H1 (cell line): Measurements from ENCODE around the gene CTU1. TPM values are rescaled to one million over a fixed set of nuclear protein-coding genes. Genes with fewer than 3 reads are reported as not detected.

Experiments
- CTCF ChIA-PET: fragments of 300-600 bp; sonication (Branson Sonifier 250); formaldehyde crosslinking; loops from one replicate; lab custom pipeline; 2021; ENCODE audit not compliant: partially characterized antibody; lab: Charles Lee
- POLR2A ChIA-PET: fragments of 300-600 bp; sonication (Branson Sonifier 250); formaldehyde crosslinking; loops from one replicate; lab custom pipeline; 2021; ENCODE audit warnings: inconsistent platforms; ENCODE audit not compliant: partially characterized antibody; lab: Charles Lee
- DNase-seq, 2 experiments: peaks; one replicate each; pipeline versions ENCODE4 v3.0.0 to v3.0.0-alpha.2; 2010 to 2022; ENCODE audit warnings: low spot score in 2 of 2, low read depth in 1 of 2, mixed read lengths in 1 of 2
- FAIRE-seq: peaks from 2 replicates; lab custom pipeline; 2011; peaks lifted over from hg19 to GRCh38; lab: Jason Lieb, UNC
- H2AFZ ChIP-seq: 2 replicates; pipeline ENCODE4 v1.8.1; 2012; ENCODE audit warnings: low read length, inconsistent platforms
- H2AK5ac ChIP-seq: 2 replicates; pipeline ENCODE4 v1.6.1; 2013; ENCODE audit warnings: low read depth, low read length
- H2BK120ac ChIP-seq: replicated peaks from 2 replicates; pipeline ENCODE3; 2013; ENCODE audit warnings: low read depth, low read length, inconsistent platforms
- H2BK12ac ChIP-seq: 2 replicates; pipeline ENCODE4 v1.6.1; 2013; ENCODE audit warnings: low read depth, low read length
- H2BK15ac ChIP-seq: 2 replicates; pipeline ENCODE4 v1.6.1; 2013; ENCODE audit warnings: low read length
- H2BK20ac ChIP-seq: 2 replicates; pipeline ENCODE4 v1.6.1; 2013; ENCODE audit warnings: low read length
- H2BK5ac ChIP-seq: 2 replicates; pipeline ENCODE4 v1.6.1; 2013; ENCODE audit warnings: low read depth, low read length
- H3K14ac ChIP-seq: 2 replicates; pipeline ENCODE4 v1.6.1; 2013; ENCODE audit warnings: inconsistent platforms; ENCODE audit not compliant: insufficient read length
- H3K18ac ChIP-seq: 2 replicates; pipeline ENCODE4 v1.6.1; 2013; ENCODE audit warnings: low read length; ENCODE audit errors: extremely low read depth
- H3K23ac ChIP-seq: 2 replicates; pipeline ENCODE4 v1.6.1; 2013; ENCODE audit warnings: inconsistent platforms; ENCODE audit not compliant: insufficient read length
- H3K23me2 ChIP-seq: 2 replicates; pipeline ENCODE4 v1.6.1; 2013; ENCODE audit warnings: low read depth, low read length
- H3K27ac ChIP-seq: 2 replicates; pipeline ENCODE4 v1.6.1; 2011; ENCODE audit warnings: low read depth, low read length, inconsistent platforms
- H3K27me3 ChIP-seq, 4 experiments: replicated peaks in 1 of 4; 1 replicate in 1 of 4; 2 replicates in 3 of 4; pipeline versions ENCODE4 v1.6.1 to v1.8.1; 2011 to 2013; ENCODE audit warnings: low read length in 3 of 4, mild to moderate bottlenecking in 3 of 4, inconsistent platforms in 2 of 4, mixed read lengths in 2 of 4, moderate library complexity in 1 of 4; ENCODE audit not compliant: control insufficient read depth in 3 of 4, insufficient read depth in 3 of 4; ENCODE audit errors: extremely low read depth in 1 of 4
- H3K36me3 ChIP-seq, 4 experiments: 2 replicates each; pipeline versions ENCODE4 v1.6.1 to v1.8.1; 2011 to 2013; ENCODE audit warnings: mild to moderate bottlenecking in 4 of 4, low read length in 3 of 4, moderate library complexity in 2 of 4, control low read depth in 1 of 4, inconsistent platforms in 1 of 4; ENCODE audit not compliant: insufficient read depth in 4 of 4, control insufficient read depth in 2 of 4
- H3K4ac ChIP-seq: replicated peaks from 2 replicates; pipeline ENCODE3; 2013; ENCODE audit warnings: low read length, low read depth, mixed read lengths, inconsistent platforms; ENCODE audit not compliant: insufficient read length
- H3K4me1 ChIP-seq, 4 experiments: replicated peaks in 1 of 4; 1 replicate in 1 of 4; 2 replicates in 3 of 4; pipeline versions ENCODE4 v1.6.1 to v1.8.1; 2011 to 2013; ENCODE audit warnings: low read length in 3 of 4, inconsistent platforms in 2 of 4, mixed read lengths in 1 of 4; ENCODE audit not compliant: insufficient read depth in 4 of 4, control insufficient read depth in 3 of 4
- H3K4me2 ChIP-seq, 2 experiments: 2 replicates each; pipeline versions ENCODE4 v1.6.1 to v1.8.1; 2011 to 2013; ENCODE audit warnings: low read depth in 2 of 2, low read length in 2 of 2, control low read depth in 1 of 2, inconsistent platforms in 1 of 2, mild to moderate bottlenecking in 1 of 2; ENCODE audit not compliant: insufficient read depth in 1 of 2
- H3K4me3 ChIP-seq, 4 experiments: fragments of 200-600, 300-600 bp in 1 of 4; sonication (generic), shearing (Covaris generic), sonication (Bioruptor Twin) in 1 of 4; 2 replicates each; pipeline versions ENCODE4 v1.5.1 to v1.8.1; 2011 to 2016; ENCODE audit warnings: low read length in 4 of 4, low read depth in 3 of 4, control low read depth in 2 of 4, inconsistent platforms in 2 of 4, mild to moderate bottlenecking in 2 of 4, mixed read lengths in 1 of 4, moderate library complexity in 1 of 4; ENCODE audit not compliant: insufficient read depth in 2 of 4; ENCODE audit errors: extremely low read depth in 1 of 4
- H3K56ac ChIP-seq: replicated peaks from 2 replicates; pipeline ENCODE3; 2013; ENCODE audit warnings: low read depth, mild to moderate bottlenecking, mixed read lengths, low read length, inconsistent platforms; ENCODE audit not compliant: insufficient read length
- H3K79me1 ChIP-seq: 2 replicates; pipeline ENCODE4 v1.6.1; 2013; ENCODE audit warnings: low read depth, low read length, control low read depth
- H3K79me2 ChIP-seq, 2 experiments: 2 replicates each; pipeline versions ENCODE4 v1.6.1 to v1.8.1; 2012 to 2013; ENCODE audit warnings: low read length in 2 of 2, mild to moderate bottlenecking in 2 of 2, inconsistent platforms in 1 of 2; ENCODE audit not compliant: insufficient read depth in 2 of 2, control insufficient read depth in 1 of 2
- H3K9ac ChIP-seq, 4 experiments: replicated peaks in 1 of 4; 1 replicate in 1 of 4; 2 replicates in 3 of 4; pipeline versions ENCODE4 v1.6.1 to v1.8.1; 2011 to 2013; ENCODE audit warnings: low read depth in 3 of 4, low read length in 3 of 4, control low read depth in 2 of 4, mild to moderate bottlenecking in 2 of 4, moderate library complexity in 2 of 4, inconsistent platforms in 1 of 4; ENCODE audit errors: extremely low read depth in 1 of 4
- H3K9me3 ChIP-seq, 2 experiments: 2 replicates each; pipeline versions ENCODE4 v1.6.1 to v1.8.1; 2012 to 2013; ENCODE audit warnings: mild to moderate bottlenecking in 2 of 2, moderate library complexity in 2 of 2, control low read depth in 1 of 2, inconsistent platforms in 1 of 2, low read depth in 1 of 2, low read length in 1 of 2, mixed read lengths in 1 of 2; ENCODE audit not compliant: insufficient read depth in 2 of 2
- H4K20me1 ChIP-seq, 2 experiments: replicated peaks in 1 of 2; 2 replicates each; pipeline versions ENCODE3 to v1.8.1; 2011 to 2013; ENCODE audit warnings: inconsistent platforms in 2 of 2, low read length in 2 of 2, mild to moderate bottlenecking in 1 of 2; ENCODE audit not compliant: insufficient read depth in 2 of 2, control insufficient read depth in 1 of 2
- H4K5ac ChIP-seq: 2 replicates; pipeline ENCODE4 v1.6.1; 2013; ENCODE audit warnings: low read length, low read depth, mixed read lengths, inconsistent platforms; ENCODE audit not compliant: insufficient read length
- H4K8ac ChIP-seq: 2 replicates; pipeline ENCODE4 v1.8.0; 2013; ENCODE audit warnings: mild to moderate bottlenecking, moderate library complexity, low read length, inconsistent platforms; ENCODE audit not compliant: insufficient read depth; ENCODE audit errors: extremely low read depth
- H4K91ac ChIP-seq: replicated peaks from 2 replicates; pipeline ENCODE3; 2013; ENCODE audit warnings: low read length, mixed read lengths, inconsistent platforms; ENCODE audit not compliant: insufficient read length
- CBX8 ChIP-seq: fragments of 300-800, 300-1000 bp; sonication (generic); IDR thresholded peaks from 2 replicates; pipeline ENCODE4 v1.7.1; 2016; ENCODE audit warnings: low read depth, low read length, borderline replicate concordance
- RXRA ChIP-seq: IDR thresholded peaks from 2 replicates; pipeline ENCODE4 v1.6.1; 2011; ENCODE audit warnings: low read depth, mild to moderate bottlenecking, low read length, moderate library complexity; ENCODE audit not compliant: insufficient read depth
- SP2 ChIP-seq: IDR thresholded peaks from 2 replicates; pipeline ENCODE4 v1.6.1; 2012; ENCODE audit warnings: mild to moderate bottlenecking, low read length, inconsistent platforms
- WGBS, 2 experiments: shearing (Covaris generic) in 1 of 2; methylation state at CpG; one replicate each; pipeline versions ENCODE4 v1.1.6 to v1.1.7; 2013 to 2015; ENCODE audit warnings: low lambda C conversion rate in 2 of 2, mixed read lengths in 2 of 2, inconsistent platforms in 1 of 2, low coverage in 1 of 2, missing lambda C conversion rate in 1 of 2; ENCODE audit not compliant: insufficient replicate concordance in 2 of 2, insufficient coverage in 1 of 2, insufficient read length in 1 of 2; ENCODE audit errors: extremely low coverage in 1 of 2, missing lambda C conversion rate in 1 of 2; 5-methylcytosine and 5-hydroxymethylcytosine counted together
- polyA plus RNA-seq, 7 experiments: library from polyadenylated mRNA; depleted of rRNA in 3 of 7; stranded (reverse) in 5 of 7; unstranded in 2 of 7; fragments of >200 nt in 5 of 7; fragments of 200-250 nt in 2 of 7; gene quantifications; 1 replicate in 5 of 7; 2 replicates in 1 of 7; 4 replicates in 1 of 7; pipeline versions ENCODE4 v1.2.1 to v1.2.3, GENCODE V29; 2011 to 2013; ENCODE audit warnings: missing spikeins in 2 of 7, mixed read lengths in 2 of 7
- total RNA-seq: library from RNA; stranded (reverse); fragmentation: NEBNext Ultra II Directional; extraction: Animal tissue kit (Norgen Biotek cat#: 25700); gene quantifications from 2 replicates; pipeline ENCODE4 v1.2.1, GENCODE V29; 2021
- TF ChIP-seq, protein P1 (sequence below): IDR thresholded peaks from 2 replicates; pipeline ENCODE4 v1.6.1; 2012; ENCODE audit warnings: inconsistent platforms

The CTU1 gene
- total and polyA plus RNA-seq, 2 of the 8 experiments (the other 6 are each of a cell fraction or from before 2014, with no cell fraction given): 4.6 to 7.2 TPM

DNA sequence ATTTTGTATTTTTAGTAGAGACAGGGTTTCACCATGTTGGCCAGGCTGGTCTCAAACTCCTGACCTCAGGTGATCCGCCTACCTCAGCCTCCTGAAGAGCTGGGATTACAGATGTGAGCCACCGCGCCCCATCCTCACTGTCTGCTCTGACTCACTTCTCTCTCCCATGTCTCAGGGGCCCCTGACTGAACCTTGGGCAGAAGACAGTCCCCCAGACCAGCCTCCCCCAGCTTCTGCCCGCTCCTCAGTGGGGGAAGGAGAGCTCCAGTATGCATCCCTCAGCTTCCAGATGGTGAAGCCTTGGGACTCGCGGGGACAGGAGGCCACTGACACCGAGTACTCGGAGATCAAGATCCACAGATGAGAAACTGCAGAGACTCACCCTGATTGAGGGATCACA, 21.5 kb upstream of the CTU1 start:
- H3K27me3 ChIP-seq: no peaks in the 10 kb centered on the region; a peak in 1 of 7 replicates
- H4K20me1 ChIP-seq: no peaks in the 10 kb centered on the region
- no peak for FAIRE-seq
- no peak overlapping the region for H3K4me2 ChIP-seq
- H3K4ac ChIP-seq: no peak overlapping the region
- ChIA-PET POLR2A (no interaction called here), CTCF (interaction anchor here (1.1 to 2.0 kb wide), 3 partner anchors 10 to 39 kb away, joined by 3 to 10 read pairs (median 3); no protein-coding TSS in a partner anchor)
- TF ChIP-seq SP2 (no peak), CBX8 (no peak), RXRA (no peak)
- TF ChIP-seq, protein P1, sequence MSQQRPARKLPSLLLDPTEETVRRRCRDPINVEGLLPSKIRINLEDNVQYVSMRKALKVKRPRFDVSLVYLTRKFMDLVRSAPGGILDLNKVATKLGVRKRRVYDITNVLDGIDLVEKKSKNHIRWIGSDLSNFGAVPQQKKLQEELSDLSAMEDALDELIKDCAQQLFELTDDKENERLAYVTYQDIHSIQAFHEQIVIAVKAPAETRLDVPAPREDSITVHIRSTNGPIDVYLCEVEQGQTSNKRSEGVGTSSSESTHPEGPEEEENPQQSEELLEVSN: no peak
- H2BK20ac ChIP-seq: no peak overlapping the region
- no peak overlapping the region for H2BK15ac ChIP-seq
- H3K23me2 ChIP-seq: no peaks in the 10 kb centered on the region; the same call in 1 of the 2 replicates
- no peak overlapping the region for H3K27ac ChIP-seq
- no peak overlapping the region for H2BK120ac ChIP-seq
- H4K5ac ChIP-seq: no peak overlapping the region
- WGBS, 2 experiments: 92% methylated on average over 6 of the region's 8 CpGs; no CpG with 5 or more reads in 1 of the 2 experiments
- no peak overlapping the region for H3K9ac ChIP-seq
- H2BK5ac ChIP-seq: no peak overlapping the region
- H3K4me3 ChIP-seq: no peak overlapping the region
- H4K91ac ChIP-seq: no peak overlapping the region
- no peak overlapping the region for H3K14ac ChIP-seq
- H2BK12ac ChIP-seq: no peak overlapping the region
- H3K79me2 ChIP-seq: no peaks in the 10 kb centered on the region
- no peak overlapping the region for H3K56ac ChIP-seq
- no peaks in the 10 kb centered on the region for H3K36me3 ChIP-seq
- H3K23ac ChIP-seq: no peak overlapping the region
- no peak overlapping the region for H4K8ac ChIP-seq
- no peaks in the 10 kb centered on the region for H3K9me3 ChIP-seq
- no peak overlapping the region for H3K18ac ChIP-seq
- H2AK5ac ChIP-seq: no peak overlapping the region
- H3K79me1 ChIP-seq: no peaks in the 10 kb centered on the region
- no peaks in the 10 kb centered on the region for H3K4me1 ChIP-seq
- no peak overlapping the region for H2AFZ ChIP-seq
- no peak for DNase-seq
